Posterior cingulate gyrus (tissue), 11 donors: Measurements from ENCODE around the gene BST1.
"Not testable (repeated sequence)": the region's sequence is repeated elsewhere in the genome, so short reads cannot be mapped to it uniquely, and the experiment has no call there.

Experiments
- DNase-seq, 10 donors: peaks; one replicate each; pipeline versions ENCODE4 v3.0.0 to v3.0.0-alpha.2; 2020 to 2021; ENCODE audit warnings: mixed read lengths in 3 of 10
- intact Hi-C: fragments of 100-400 bp; cut with DNase I; formaldehyde crosslinking; loops from one replicate; pipeline ENCODE4 v1.15.1; 2023

Gene BST1

GRCh38 chr4:15704129-15704528 is 1.3 kb downstream of the BST1 start:
- no peak for DNase-seq

DNA sequence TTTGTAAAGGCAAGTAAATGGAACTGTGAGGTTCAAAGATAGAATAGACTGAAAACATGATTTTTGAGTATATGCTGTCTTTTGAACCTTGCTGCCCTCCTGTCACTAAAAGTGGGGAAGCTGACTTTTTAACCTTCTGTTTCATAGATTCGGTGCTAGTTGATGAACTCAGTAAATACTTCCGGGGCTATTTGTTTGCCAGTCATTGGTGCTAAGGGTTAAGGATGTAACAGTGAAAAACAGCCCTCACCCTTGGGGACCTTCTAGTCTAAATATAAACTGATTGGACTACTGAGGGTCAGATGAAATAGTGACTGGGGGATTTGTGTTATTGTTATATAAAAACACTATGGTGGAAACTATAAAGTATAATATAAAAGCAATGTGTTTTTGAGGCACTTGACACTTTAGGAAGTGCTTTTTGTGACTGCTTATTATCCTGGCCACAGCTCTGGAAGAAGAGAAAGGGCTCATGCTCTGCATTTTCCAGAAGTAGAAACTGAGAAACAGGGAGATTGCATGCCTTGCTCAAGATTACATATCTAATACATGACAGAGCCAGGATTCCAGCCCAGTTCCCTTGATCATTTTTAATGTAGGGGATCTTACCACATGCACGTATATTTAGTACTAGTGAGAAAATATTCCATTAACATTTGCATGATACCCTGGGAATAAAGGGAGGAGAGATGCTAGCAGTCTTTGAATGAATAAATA is 3.9 kb downstream of the BST1 start:
- DNase-seq, result no peak
- intact Hi-C loops, result no loop called here

More at GRCh38 chr4:15704129-15704528, 1.3 kb downstream of the BST1 start:
- intact Hi-C loops, result no loop called here

DNA sequence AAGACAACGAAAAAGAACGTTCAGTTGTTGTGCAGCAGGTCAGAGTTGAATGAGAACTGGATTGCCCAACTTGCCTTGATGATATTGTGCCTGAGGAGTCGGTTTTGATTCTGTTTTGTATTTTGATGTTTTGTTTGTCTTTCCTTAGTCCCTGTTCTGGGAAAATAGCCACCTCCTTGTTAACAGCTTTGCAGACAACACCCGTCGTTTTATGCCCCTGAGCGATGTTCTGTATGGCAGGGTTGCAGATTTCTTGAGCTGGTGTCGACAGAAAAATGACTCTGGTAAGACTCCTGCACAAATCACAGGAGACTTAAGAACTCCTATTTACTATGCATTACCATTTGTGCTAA is 4.5 kb downstream of the BST1 start:
- intact Hi-C loops, result no loop called here
- DNase-seq, result no peak

DNA sequence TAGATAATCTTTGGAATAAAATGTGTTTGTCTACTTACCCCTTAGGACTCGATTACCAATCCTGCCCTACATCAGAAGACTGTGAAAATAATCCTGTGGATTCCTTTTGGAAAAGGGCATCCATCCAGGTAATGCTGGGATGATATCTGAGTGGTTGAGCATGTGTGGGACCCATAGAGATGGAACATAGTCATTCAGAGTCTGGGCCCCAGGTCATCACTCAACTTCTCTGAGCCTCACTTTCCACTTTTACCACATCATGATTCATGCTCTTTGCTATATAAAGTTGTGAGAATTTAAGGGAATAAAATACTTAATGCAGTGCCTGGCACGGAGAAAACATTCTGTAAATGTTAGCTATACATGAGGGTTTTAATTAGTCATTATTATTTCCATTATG is 8.9 kb downstream of the BST1 start:
- no peak for DNase-seq
- intact Hi-C loops, result no loop called here

- intact Hi-C loops, result no loop called here
- DNase-seq, result no peak
Observed at GRCh38 chr4:15712214-15712613, 9.3 kb downstream of the BST1 start.

DNA sequence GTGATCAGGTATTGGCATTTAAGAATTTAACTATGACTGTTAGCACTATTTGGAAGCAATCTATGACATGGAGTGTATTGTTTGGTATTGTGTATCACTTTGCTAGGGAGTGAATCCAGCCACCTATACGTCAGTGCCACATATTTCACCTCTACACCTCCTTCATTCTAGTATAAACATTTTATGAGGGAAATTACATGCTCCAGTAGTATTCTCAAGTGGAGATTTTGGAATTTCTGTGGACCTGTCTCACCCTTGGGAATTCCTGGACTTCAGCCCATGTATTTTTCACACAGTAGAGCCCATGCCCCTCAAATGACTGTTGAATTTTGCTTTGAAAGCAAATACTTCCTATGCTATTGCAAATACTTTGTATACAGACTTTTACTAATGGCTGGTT is 11.3 kb downstream of the BST1 start:
- no peak for DNase-seq
- intact Hi-C loops, result no loop called here

DNA sequence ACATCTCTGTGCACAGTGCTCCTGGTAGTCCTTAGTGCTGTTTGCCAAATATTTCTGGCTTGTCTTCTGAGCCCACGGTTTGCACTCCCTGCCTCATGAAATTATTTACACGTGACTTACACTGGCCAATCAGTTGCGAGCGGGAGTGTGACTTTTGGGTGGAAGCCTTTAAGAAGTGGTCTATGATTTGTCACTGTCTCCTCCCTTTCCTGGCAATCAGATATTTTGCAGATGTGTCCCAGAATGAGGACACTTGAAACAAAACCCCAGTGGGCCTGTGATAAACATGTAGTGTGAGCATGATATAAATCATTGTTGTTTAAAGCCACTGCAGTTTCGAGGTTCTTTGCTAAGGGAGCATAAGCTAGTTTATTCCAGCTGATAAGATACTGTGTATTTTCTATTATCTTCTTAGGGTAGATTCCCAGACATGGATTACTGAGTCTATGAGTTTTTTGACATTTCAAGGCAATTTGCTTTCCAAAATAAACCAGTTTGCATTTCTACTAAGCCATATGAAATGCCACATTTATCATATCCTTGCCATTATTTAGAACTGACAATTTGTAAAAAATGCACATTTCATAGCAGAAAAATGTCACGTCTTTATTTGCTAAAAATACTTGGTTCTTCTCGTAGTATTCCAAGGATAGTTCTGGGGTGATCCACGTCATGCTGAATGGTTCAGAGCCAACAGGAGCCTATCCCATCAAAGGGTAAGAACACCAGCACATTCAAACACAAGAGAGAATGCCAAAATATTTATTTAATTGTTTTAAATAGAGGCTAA is 12.0 kb downstream of the BST1 start:
- intact Hi-C loops, result no loop called here
- no peak for DNase-seq

- DNase-seq, result no peak
- intact Hi-C loops, result no loop called here
Observed at GRCh38 chr4:15716115-15716514, 13.2 kb downstream of the BST1 start.

GRCh38 chr4:15717086-15717485 is 14.2 kb downstream of the BST1 start:
- no peak for DNase-seq
- intact Hi-C loops, result no loop called here

DNA sequence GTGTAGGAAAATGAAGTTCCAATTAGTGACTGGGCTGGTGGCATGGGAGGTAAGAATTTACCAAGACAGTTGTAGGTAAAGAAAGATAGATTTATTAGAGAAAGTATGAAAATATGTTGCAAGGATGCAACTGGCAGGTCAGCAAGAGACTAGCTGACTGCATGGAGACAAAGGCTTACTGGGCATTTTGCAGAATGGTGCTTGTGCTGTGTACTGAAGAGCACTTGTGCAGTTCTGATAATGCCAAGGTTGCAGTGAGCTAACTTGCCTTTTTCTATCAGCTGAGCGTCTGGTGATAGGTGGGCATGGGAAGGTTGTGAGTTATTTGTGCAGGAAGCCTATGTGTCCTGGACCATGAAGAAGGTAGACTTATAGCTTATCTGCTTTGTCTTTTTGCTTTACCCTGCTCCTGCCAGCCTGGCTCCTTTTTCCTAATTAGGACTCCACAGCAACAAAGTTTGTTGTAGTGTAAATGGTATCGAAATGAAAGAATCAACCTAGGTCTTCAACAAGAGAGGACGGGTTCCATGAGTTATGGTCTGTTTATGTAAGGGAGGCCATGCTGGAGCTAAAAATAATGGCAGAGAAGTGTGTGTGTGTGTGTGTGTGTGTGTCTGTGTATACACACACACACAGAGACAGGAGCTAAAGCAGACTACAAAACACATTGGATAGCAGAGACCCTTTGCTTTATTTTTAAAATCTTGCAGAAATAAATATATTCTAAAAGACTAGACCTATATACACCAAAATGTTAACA is 15.0 kb downstream of the BST1 start:
- intact Hi-C loops, result no loop called here
- no peak for DNase-seq

DNA sequence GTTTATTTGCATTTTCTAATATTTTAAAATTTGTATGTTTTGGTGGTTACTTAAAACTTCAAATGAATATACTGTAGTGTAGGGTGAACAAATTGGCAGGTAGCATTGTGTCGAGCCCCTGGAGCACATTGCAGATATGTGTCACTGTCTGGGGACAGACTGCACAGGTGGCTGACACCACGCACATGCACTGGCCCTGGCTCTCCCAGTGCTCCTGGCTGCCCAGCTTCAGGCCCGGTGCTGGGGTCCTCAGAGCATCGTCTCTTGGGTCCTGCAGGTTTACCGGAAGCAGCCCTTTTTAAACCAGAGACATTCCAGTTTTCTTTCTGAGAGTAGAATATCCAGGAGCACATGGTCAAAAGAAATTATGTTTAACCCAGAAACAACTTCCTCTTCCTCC is 15.6 kb downstream of the BST1 start:
- DNase-seq, result peak in 1 of 10 donors; percentile 42
- intact Hi-C loops, result no loop called here

- intact Hi-C loops, result no loop called here
- DNase-seq, result no peak
Observed at GRCh38 chr4:15718959-15719358, 16.1 kb downstream of the BST1 start.

GRCh38 chr4:15719506-15719905 is 16.6 kb downstream of the BST1 start:
- no peak for DNase-seq
- intact Hi-C loops, result no loop called here

DNA sequence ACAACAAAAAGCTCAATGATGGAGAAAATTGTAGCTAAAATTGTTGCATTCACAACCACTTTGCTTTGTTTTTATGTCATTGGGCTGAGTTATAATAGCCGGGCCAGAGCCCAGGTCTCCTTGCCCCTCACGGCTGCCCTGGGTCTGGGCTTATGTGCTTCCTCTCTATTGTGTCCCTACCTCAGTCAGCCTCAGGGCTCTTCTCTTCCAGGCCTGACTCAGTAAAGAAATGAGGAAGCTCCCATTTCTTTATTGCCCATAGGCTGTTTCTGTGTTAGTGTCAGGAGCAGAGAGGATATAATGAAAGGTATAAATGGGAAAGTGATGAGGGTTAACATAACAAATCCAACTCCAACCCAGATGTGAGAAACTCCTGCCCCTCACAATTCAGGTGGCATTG is 18.0 kb downstream of the BST1 start:
- intact Hi-C loops, result no loop called here
- no peak for DNase-seq

- no peak for DNase-seq
- intact Hi-C loops, result no loop called here
Observed at GRCh38 chr4:15725608-15726007, 22.7 kb downstream of the BST1 start.

DNA sequence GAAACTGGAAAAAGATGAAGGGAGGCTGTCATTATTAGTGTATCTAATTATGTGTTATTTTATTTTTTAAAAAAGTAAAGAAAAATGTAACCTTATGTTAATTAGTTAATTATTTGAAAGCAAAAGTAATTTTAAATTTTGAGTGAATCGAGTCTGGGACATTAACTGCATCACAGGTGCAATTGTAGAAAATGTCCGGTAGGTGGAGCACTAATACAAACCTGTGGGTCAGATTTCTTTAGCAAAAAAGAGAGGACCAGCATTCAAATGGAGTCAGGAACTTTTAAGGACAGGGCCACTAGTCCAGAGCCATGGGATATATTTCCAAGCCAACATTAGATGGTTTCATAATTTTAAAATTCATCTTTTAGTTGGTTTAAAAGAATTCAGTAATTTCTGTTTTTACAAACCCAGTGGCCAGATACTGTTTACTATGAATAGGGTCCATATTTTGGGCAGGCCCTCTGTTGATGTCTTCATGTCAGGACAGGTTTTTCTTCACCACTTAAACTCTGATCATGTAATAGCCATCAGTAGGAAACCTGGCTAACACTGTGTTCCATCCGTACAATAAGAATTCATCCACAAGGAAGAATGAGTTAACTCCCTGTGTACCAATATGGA is 27.2 kb downstream of the BST1 start:
- intact Hi-C loops, result loop anchor here (2.0 to 5.0 kb wide), 2 partner anchors 72 to 271 kb away; no protein-coding TSS in a partner anchor
- DNase-seq, result no peak

- intact Hi-C loops, result loop anchor here (5.0 kb wide), 1 partner anchor 69 kb away; no protein-coding TSS in a partner anchor
- not testable (repeated sequence) for DNase-seq
Observed at GRCh38 chr4:15733061-15733460, 30.2 kb downstream of the BST1 start.

DNA sequence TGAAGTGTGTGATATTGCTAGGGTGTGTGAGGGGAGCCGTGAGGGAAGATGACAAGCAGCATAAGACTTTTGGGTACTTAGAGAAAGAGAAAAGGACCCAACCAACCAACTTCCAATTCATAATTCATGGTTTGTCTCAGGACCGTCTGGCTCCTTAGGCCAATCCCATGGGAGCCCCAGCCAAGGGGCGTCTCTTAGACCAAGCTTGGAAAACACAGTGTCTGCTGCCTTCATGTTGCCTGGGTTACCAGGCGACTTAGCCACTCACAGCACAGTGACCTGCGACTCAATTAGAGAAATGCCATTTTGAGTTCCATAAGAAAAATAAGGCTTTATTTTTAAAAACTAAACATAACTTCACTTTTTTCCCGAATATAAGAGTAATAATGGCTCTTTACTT is 32.7 kb downstream of the BST1 start:
- intact Hi-C loops, result no loop called here
- no peak for DNase-seq

- intact Hi-C loops, result no loop called here
- no peak for DNase-seq
Observed at GRCh38 chr4:15736514-15737050, 33.7 kb downstream of the BST1 start.

DNA sequence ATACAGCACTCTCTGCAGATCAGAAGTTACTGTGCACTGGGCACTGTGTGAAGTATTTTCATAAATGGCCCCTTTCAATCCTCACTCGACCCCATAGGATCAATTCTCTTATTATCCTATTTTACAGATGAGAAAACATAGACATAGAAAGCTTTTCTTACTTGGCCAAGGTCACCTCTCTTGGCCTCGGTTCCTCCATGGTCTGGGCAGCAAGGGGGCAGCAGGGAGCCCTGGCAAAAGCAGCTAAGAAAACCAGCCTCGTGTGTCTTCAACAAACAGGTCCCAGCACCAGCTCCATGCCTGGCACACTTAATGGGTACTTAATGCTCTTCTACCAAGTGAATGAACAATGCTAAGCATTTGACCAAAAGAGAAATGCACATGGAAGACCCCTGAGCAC is 34.4 kb downstream of the BST1 start:
- intact Hi-C loops, result no loop called here
- DNase-seq, result no peak

DNA sequence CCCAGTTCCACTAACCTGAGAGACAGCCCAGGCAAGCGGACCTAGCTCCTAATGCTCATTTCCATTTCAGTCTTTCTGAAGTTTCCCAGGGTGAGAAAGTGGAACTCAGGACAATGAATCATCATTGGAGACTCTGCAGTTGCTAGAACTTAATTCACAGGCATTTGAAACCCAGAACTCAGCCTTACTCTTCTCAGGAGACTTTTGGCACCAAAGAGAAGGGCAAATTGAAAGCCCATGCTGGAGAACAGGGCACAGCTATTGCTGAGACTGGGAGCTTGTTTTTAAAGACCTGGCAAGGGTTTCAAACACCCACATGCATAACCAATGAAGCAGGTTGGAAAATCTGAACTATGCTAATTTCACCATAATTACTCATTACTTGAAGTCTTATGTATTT is 36.0 kb downstream of the BST1 start:
- intact Hi-C loops, result no loop called here
- no peak for DNase-seq
